ENCODE results near the gene ITCH. TPM values are rescaled to one million over a fixed set of nuclear protein-coding genes. Genes with fewer than 3 reads are reported as not detected.
"Not testable (repeated sequence)": the region's sequence is repeated elsewhere in the genome, so short reads cannot be mapped to it uniquely, and the experiment has no call there.

Gene ITCH
- total RNA-seq, 5 donors from 2014 or later (not counting 1 experiment from before 2014, with no cell fraction given), result 50.5 to 63.6 (median 53.3) TPM

DNA sequence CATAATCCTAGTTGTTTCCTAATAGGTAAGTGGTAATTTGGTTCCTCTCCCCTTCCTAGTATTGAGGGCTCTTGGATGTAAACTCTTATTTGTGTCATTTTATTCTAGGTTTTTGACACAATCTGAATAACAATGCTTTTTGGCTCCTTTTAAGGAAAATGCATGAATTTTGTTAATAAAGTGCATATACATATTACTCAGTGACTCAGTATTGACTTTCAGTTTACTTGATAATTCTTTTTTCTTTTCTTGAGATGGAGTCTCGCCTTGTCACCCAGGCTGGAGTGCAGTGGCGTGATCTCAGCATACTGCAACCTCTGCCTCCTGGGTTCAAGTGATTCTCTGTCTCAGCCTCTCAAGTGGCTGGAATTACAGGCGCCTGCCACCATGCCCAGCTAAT, 19.1 kb downstream of the ITCH start:
- WGBS (ENCODE audit: insufficient coverage), result no CpG with 5 or more reads among the region's 3 CpGs
- DNase-seq (no peak), ATAC-seq (replicated peaks in 1 of 4) (no peak)
- H3K36me3 ChIP-seq (ENCODE audit: control insufficient read depth in 2 of 2, extremely low read depth in 1 of 2, insufficient read depth in 1 of 2, low read length in 1 of 2), result peaks cover 0 to 3% of the 10 kb centered on the region in 2 donors
- H3K4me1 Mint-ChIP-seq, result peaks cover 28 to 37% (median 37%) of the 10 kb centered on the region in 3 donors
- CTCF ChIA-PET, result no interaction called here
- no peaks in the 10 kb centered on the region for H3K9me3 Mint-ChIP-seq
- peaks cover 0 to 15% of the 10 kb centered on the region in 2 experiments for H3K4me1 ChIP-seq (ENCODE audit: control insufficient read depth in 1 of 2, extremely low read depth in 1 of 2, insufficient read depth in 2 of 2, low read length in 2 of 2)
- H3K36me3 Mint-ChIP-seq, result peaks cover 3% of the 10 kb centered on the region
- no peak overlapping the region for H3K27ac Mint-ChIP-seq
- no peaks in the 10 kb centered on the region for H3K27me3 Mint-ChIP-seq
- H3K27me3 ChIP-seq (replicated peaks in 1 of 2; ENCODE audit: control insufficient read depth in 2 of 2, extremely low read depth in 1 of 2, insufficient read depth in 2 of 2, low read length in 1 of 2), result no peaks in the 10 kb centered on the region
- H3K4me3 Mint-ChIP-seq, result no peak overlapping the region
- H3K4me3 ChIP-seq (ENCODE audit: control insufficient read depth in 1 of 2, extremely low read depth in 1 of 2, low read length in 1 of 2), result no peak overlapping the region
- H3K9me3 ChIP-seq, result no peaks in the 10 kb centered on the region
- POLR2A ChIA-PET, result no interaction called here
- no peak overlapping the region for H3K27ac ChIP-seq (ENCODE audit: low read length)

DNA sequence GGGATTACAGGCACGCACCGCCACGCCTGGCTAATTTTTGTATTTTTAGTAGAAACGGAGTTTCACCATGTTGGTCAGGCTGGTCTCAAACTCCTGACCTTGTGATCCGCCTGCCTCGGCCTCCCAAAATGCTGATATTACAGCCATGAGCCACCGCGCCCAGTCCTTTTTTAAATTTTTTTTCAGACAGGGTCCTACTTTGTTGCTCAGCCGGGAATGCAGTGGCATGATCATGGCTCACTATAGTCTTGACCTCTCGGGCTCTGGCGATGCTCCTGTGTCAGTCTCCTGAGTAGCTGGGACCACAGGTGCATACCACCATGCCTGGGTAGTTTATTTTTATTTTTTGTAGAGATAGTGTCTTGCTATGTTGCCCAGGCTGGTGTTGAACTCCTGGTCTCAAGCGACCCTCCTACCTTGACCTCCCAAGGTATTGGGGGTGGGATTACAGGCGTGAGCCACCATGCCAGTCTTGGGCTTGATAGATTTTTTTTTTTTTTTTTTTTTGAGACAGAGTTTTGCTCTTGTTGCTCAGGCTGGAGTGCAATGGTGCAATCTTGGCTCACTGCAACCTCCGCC, 19.9 kb downstream of the ITCH start:
- WGBS (ENCODE audit: insufficient coverage), result 99% methylated on average over 10 of the region's 14 CpGs
- H3K27ac ChIP-seq (ENCODE audit: low read length); H3K36me3 Mint-ChIP-seq; H3K27ac Mint-ChIP-seq; H3K9me3 Mint-ChIP-seq; ATAC-seq (replicated peaks in 1 of 4); H3K27me3 Mint-ChIP-seq; H3K4me3 Mint-ChIP-seq; H3K4me3 ChIP-seq (ENCODE audit: control insufficient read depth in 1 of 2, extremely low read depth in 1 of 2, low read length in 1 of 2); CTCF ChIA-PET; DNase-seq; H3K9me3 ChIP-seq; H3K36me3 ChIP-seq (ENCODE audit: control insufficient read depth in 2 of 2, extremely low read depth in 1 of 2, insufficient read depth in 1 of 2, low read length in 1 of 2); POLR2A ChIA-PET; H3K27me3 ChIP-seq (replicated peaks in 1 of 2; ENCODE audit: control insufficient read depth in 2 of 2, extremely low read depth in 1 of 2, insufficient read depth in 2 of 2, low read length in 1 of 2): not testable (repeated sequence)
- H3K4me1 Mint-ChIP-seq, result peaks cover 22 to 36% (median 33%) of the 10 kb centered on the region in 3 donors
- peaks cover 0 to 15% of the 10 kb centered on the region in 2 experiments for H3K4me1 ChIP-seq (ENCODE audit: control insufficient read depth in 1 of 2, extremely low read depth in 1 of 2, insufficient read depth in 2 of 2, low read length in 2 of 2)

DNA sequence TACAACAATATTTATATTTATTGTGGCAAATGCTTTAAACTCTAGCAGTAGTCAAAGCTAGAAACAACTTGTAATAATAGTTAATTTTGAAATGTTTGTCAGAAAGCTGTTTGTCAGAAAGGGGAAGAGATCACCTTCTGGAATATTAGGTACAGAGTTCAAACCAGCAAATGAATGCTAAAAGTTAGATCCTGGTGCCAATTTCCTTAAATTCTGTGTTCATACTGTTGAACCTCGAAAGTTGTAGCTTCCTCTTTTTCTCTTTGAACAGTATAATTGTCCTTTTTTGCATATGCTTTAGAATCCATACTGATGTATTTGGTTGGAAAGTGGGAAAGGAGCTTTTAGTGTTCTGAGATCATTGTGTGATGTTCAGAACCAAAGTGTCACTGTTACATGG, 22.4 kb downstream of the ITCH start:
- ChIA-PET CTCF (interaction anchor here in 1 of 2 donors (1.1 kb wide), 1 partner anchor 22 kb away, joined by 3 read pairs; the partner anchor contains the start of gene ITCH), POLR2A (interaction anchor here (0.5 to 1.1 kb wide), 4 partner anchors 9 to 74 kb away, joined by 3 to 7 read pairs (median 3); no protein-coding TSS in a partner anchor)
- no peaks in the 10 kb centered on the region for H3K27me3 ChIP-seq (replicated peaks in 1 of 2; ENCODE audit: control insufficient read depth in 2 of 2, extremely low read depth in 1 of 2, insufficient read depth in 2 of 2, low read length in 1 of 2)
- Mint-ChIP-seq H3K4me1 (peaks cover 27 to 42% (median 38%) of the 10 kb centered on the region in 3 donors), H3K27ac (no peak overlapping the region), H3K27me3 (no peaks in the 10 kb centered on the region), H3K36me3 (peaks cover 14% of the 10 kb centered on the region), H3K4me3 (no peak overlapping the region), H3K9me3 (no peaks in the 10 kb centered on the region)
- no peak overlapping the region for H3K27ac ChIP-seq (ENCODE audit: low read length)
- DNase-seq, result no peak
- H3K36me3 ChIP-seq (ENCODE audit: control insufficient read depth in 2 of 2, extremely low read depth in 1 of 2, insufficient read depth in 1 of 2, low read length in 1 of 2), result peaks cover 0 to 6% of the 10 kb centered on the region in 2 donors
- no CpG with 5 or more reads among the region's 1 CpG for WGBS (ENCODE audit: insufficient coverage)
- H3K4me1 ChIP-seq (ENCODE audit: control insufficient read depth in 1 of 2, extremely low read depth in 1 of 2, insufficient read depth in 2 of 2, low read length in 2 of 2), result peaks cover 0 to 22% of the 10 kb centered on the region in 2 experiments
- ATAC-seq (replicated peaks in 1 of 4), result no peak
- no peaks in the 10 kb centered on the region for H3K9me3 ChIP-seq
- H3K4me3 ChIP-seq (ENCODE audit: control insufficient read depth in 1 of 2, extremely low read depth in 1 of 2, low read length in 1 of 2), result no peak overlapping the region

DNA sequence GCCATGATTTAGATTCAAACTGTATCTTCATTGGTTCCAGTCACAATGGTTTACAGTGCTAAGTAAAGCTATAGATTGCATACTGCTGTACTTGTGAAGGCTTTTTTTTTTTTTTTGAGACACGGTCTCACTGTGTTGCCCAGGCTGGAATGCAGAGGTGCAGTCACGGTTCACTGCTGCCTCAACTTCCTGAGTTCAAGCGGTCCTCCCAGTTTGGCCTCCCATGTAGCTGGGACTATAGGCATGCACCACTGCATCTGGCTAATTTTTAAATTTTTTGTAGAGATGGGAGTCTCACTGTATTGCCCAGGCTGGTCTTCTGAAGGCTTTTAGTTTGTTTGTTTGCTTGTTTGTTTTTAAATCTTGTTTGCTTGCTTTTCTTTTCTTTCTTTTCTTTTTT, 24.9 kb downstream of the ITCH start:
- no peak overlapping the region for H3K27ac ChIP-seq (ENCODE audit: low read length)

DNA sequence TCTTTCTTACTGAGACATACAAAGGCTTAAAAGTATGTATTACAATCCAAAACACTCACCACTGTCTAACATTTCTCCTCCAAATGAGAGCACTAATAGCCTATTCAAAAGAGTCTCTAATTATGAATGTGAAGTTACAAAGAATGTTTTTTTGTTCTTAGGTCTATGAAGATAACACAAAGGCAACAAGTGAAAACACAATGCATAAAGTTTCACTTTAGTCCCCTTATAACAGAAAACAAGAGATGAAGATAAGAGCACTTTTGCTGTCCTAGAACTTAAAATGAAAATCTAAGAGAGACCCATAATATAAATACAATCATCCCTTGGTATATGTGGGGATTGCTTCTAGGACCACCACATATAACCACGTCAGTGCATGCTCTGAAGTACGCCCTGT, 25.6 kb downstream of the ITCH start:
- no CpG with 5 or more reads among the region's 2 CpGs for WGBS (ENCODE audit: insufficient coverage)
- peaks cover 39 to 46% (median 43%) of the 10 kb centered on the region in 3 donors for H3K4me1 Mint-ChIP-seq

More for the DNA sequence above, 24.9 kb downstream of the ITCH start:
- Mint-ChIP-seq H3K36me3 (peaks cover 17% of the 10 kb centered on the region), H3K27me3 (no peaks in the 10 kb centered on the region), H3K9me3 (no peaks in the 10 kb centered on the region), H3K4me3 (no peak overlapping the region), H3K4me1 (peaks cover 34 to 43% (median 43%) of the 10 kb centered on the region in 3 donors), H3K27ac (no peak overlapping the region)
- Histone ChIP-seq H3K36me3 (ENCODE audit: control insufficient read depth in 2 of 2, extremely low read depth in 1 of 2, insufficient read depth in 1 of 2, low read length in 1 of 2) (peaks cover 4 to 12% of the 10 kb centered on the region in 2 donors), H3K27me3 (replicated peaks in 1 of 2; ENCODE audit: control insufficient read depth in 2 of 2, extremely low read depth in 1 of 2, insufficient read depth in 2 of 2, low read length in 1 of 2) (no peaks in the 10 kb centered on the region), H3K4me1 (ENCODE audit: control insufficient read depth in 1 of 2, extremely low read depth in 1 of 2, insufficient read depth in 2 of 2, low read length in 2 of 2) (peaks cover 0 to 16% of the 10 kb centered on the region in 2 experiments), H3K9me3 (no peaks in the 10 kb centered on the region), H3K4me3 (ENCODE audit: control insufficient read depth in 1 of 2, extremely low read depth in 1 of 2, low read length in 1 of 2) (no peak overlapping the region)
- ChIA-PET POLR2A (interaction anchor here in 1 of 2 donors (0.6 kb wide), 1 partner anchor 31 kb away, joined by 3 read pairs; no protein-coding TSS in a partner anchor), CTCF (interaction anchor here in 1 of 2 donors (0.7 kb wide), 1 partner anchor 76 kb away, joined by 3 read pairs; no protein-coding TSS in a partner anchor)
- 83% methylated on average over 2 of the region's 3 CpGs for WGBS (ENCODE audit: insufficient coverage)
- ATAC-seq (replicated peaks in 1 of 4) (no peak), DNase-seq (no peak)

DNA sequence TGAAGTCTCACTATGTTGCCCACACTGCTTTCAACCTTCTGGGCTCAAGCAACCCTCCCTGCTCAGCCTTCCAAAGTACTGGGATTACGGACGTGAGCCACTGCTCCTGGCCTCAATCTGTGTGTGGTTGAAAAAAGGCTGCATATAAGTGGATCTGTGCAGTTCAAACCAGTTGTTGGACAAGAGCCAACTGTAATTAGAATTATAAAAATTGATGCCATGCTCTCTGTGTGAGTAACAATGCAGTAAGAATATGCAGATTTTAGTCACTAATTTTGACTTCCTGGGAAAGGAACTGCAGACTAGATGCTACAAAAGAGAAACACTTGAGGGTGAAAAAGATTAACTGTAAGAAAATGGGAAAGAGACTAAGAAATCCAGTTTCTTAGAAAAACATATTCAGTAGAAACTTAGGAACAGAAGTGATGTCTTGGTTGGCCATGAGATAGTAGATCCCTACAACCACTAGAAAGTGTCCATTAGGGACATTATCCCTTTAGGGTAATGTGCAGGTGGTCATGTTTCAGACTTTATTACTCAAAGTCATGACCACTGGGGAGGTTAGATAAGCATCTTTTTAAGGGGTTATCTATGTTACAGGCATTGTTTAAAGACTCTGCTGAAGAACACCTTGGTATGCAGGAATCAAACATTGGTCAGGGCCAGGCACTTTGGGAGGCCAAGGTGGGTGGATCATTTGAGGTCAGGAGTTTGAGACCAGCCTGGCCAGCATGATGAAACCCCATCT, 26.3 kb downstream of the ITCH start:
- Histone ChIP-seq H3K4me3 (ENCODE audit: control insufficient read depth in 1 of 2, extremely low read depth in 1 of 2, low read length in 1 of 2) (no peak overlapping the region), H3K9me3 (no peaks in the 10 kb centered on the region), H3K36me3 (ENCODE audit: control insufficient read depth in 2 of 2, extremely low read depth in 1 of 2, insufficient read depth in 1 of 2, low read length in 1 of 2) (peaks cover 4 to 25% of the 10 kb centered on the region in 2 donors), H3K27ac (ENCODE audit: low read length) (no peak overlapping the region), H3K27me3 (replicated peaks in 1 of 2; ENCODE audit: control insufficient read depth in 2 of 2, extremely low read depth in 1 of 2, insufficient read depth in 2 of 2, low read length in 1 of 2) (no peaks in the 10 kb centered on the region), H3K4me1 (ENCODE audit: control insufficient read depth in 1 of 2, extremely low read depth in 1 of 2, insufficient read depth in 2 of 2, low read length in 2 of 2) (peaks cover 0 to 15% of the 10 kb centered on the region in 2 experiments)
- H3K27ac Mint-ChIP-seq, result no peak overlapping the region
- ATAC-seq (replicated peaks in 1 of 4) (no peak), DNase-seq (no peak)
- ChIA-PET CTCF (no interaction called here), POLR2A (no interaction called here)
- no CpG with 5 or more reads among the region's 2 CpGs for WGBS (ENCODE audit: insufficient coverage)
- H3K4me1 Mint-ChIP-seq, result peaks cover 39 to 46% (median 43%) of the 10 kb centered on the region in 3 donors
- no peak overlapping the region for H3K4me3 Mint-ChIP-seq
- H3K36me3 Mint-ChIP-seq, result peaks cover 22% of the 10 kb centered on the region
- no peaks in the 10 kb centered on the region for H3K9me3 Mint-ChIP-seq
- no peaks in the 10 kb centered on the region for H3K27me3 Mint-ChIP-seq

More for the DNA sequence above, 25.6 kb downstream of the ITCH start:
- H3K27ac Mint-ChIP-seq, result no peak overlapping the region
- peaks cover 22% of the 10 kb centered on the region for H3K36me3 Mint-ChIP-seq
- H3K4me3 Mint-ChIP-seq, result no peak overlapping the region
- H3K27me3 Mint-ChIP-seq, result no peaks in the 10 kb centered on the region
- no peak for DNase-seq
- ATAC-seq (replicated peaks in 1 of 4), result no peak
- Histone ChIP-seq H3K27ac (ENCODE audit: low read length) (no peak overlapping the region), H3K4me1 (ENCODE audit: control insufficient read depth in 1 of 2, extremely low read depth in 1 of 2, insufficient read depth in 2 of 2, low read length in 2 of 2) (peaks cover 0 to 15% of the 10 kb centered on the region in 2 experiments), H3K4me3 (ENCODE audit: control insufficient read depth in 1 of 2, extremely low read depth in 1 of 2, low read length in 1 of 2) (no peak overlapping the region), H3K36me3 (ENCODE audit: control insufficient read depth in 2 of 2, extremely low read depth in 1 of 2, insufficient read depth in 1 of 2, low read length in 1 of 2) (peaks cover 4 to 18% of the 10 kb centered on the region in 2 donors), H3K9me3 (no peaks in the 10 kb centered on the region), H3K27me3 (replicated peaks in 1 of 2; ENCODE audit: control insufficient read depth in 2 of 2, extremely low read depth in 1 of 2, insufficient read depth in 2 of 2, low read length in 1 of 2) (no peaks in the 10 kb centered on the region)
- H3K9me3 Mint-ChIP-seq, result no peaks in the 10 kb centered on the region
- CTCF ChIA-PET, result no interaction called here
- POLR2A ChIA-PET, result no interaction called here
